ENCODE results near the gene ULBP3. TPM values are rescaled to one million over a fixed set of nuclear protein-coding genes. Genes with fewer than 3 reads are reported as not detected.

ULBP3 gene
- polyA plus RNA-seq, 1 donor from 2014 or later: 2.2 TPM

- TF ChIP-seq REST (IDR thresholded peaks at IDR 0.05; ENCODE audit: borderline replicate concordance) (no peak), TAF1 (IDR thresholded peaks at IDR 0.05; ENCODE audit: low read depth) (no peak), EZH2 (IDR thresholded peaks at IDR 0.05; ENCODE audit: borderline replicate concordance, insufficient read depth, low read length, poor library complexity, severe bottlenecking) (no peak), POLR2AphosphoS5 (IDR thresholded peaks at IDR 0.05) (no peak), CTCF (IDR thresholded peaks at IDR 0.05; ENCODE audit: poor library complexity, severe bottlenecking) (no peak), EP300 (conservative IDR thresholded peaks at IDR 0.05; ENCODE audit: poor library complexity, severe bottlenecking) (no peak)
These were observed 3.3 kb upstream of the ULBP3 start for GRCh38 chr6:150072201-150072600.

GRCh38 chr6:150070236-150070818 is 1.4 kb upstream of the ULBP3 start:
- Histone ChIP-seq H3K27ac (ENCODE audit: low read length) (no peak overlapping the region), H3K9me2 (ENCODE audit: insufficient read depth, low read length) (no peaks in the 10 kb centered on the region), H3K79me2 (replicated peaks; ENCODE audit: insufficient read depth, low read length) (no peaks in the 10 kb centered on the region), H3K9me3 (ENCODE audit: low read length) (no peaks in the 10 kb centered on the region), H3K36me3 (ENCODE audit: insufficient read depth, low read length) (no peaks in the 10 kb centered on the region), H3K27me3 (ENCODE audit: insufficient read depth, low read depth, low read length) (peaks cover 9% of the 10 kb centered on the region), H4K20me1 (ENCODE audit: insufficient read depth) (no peaks in the 10 kb centered on the region), H3K4me2 (ENCODE audit: low read length) (no peak overlapping the region), H2AFZ (ENCODE audit: low read depth, low read length) (no peak overlapping the region), H3K4me3 (ENCODE audit: low read length) (no peak overlapping the region), H3K9ac (ENCODE audit: low read length) (no peak overlapping the region), H3F3A (ENCODE audit: insufficient read depth, low read length, poor library complexity, severe bottlenecking) (no peaks in the 10 kb centered on the region)
- no peak for TF ChIP-seq CTCF (IDR thresholded peaks at IDR 0.05; ENCODE audit: poor library complexity, severe bottlenecking)
- TF ChIP-seq TAF1 (IDR thresholded peaks at IDR 0.05; ENCODE audit: low read depth): no peak
- TF ChIP-seq SMC3 (conservative IDR thresholded peaks at IDR 0.05; ENCODE audit: poor library complexity): no peak
- no peak for TF ChIP-seq MXI1 (conservative IDR thresholded peaks at IDR 0.05; ENCODE audit: poor library complexity, severe bottlenecking)
- no peak for TF ChIP-seq REST (IDR thresholded peaks at IDR 0.05; ENCODE audit: borderline replicate concordance)
- TF ChIP-seq RAD21 (conservative IDR thresholded peaks at IDR 0.05): no peak
- TF ChIP-seq POLR2AphosphoS5 (IDR thresholded peaks at IDR 0.05): no peak

More at GRCh38 chr6:150072201-150072600, 3.3 kb upstream of the ULBP3 start:
- Histone ChIP-seq H3K36me3 (ENCODE audit: insufficient read depth, low read length) (no peaks in the 10 kb centered on the region), H3K9me3 (ENCODE audit: low read length) (no peaks in the 10 kb centered on the region), H4K20me1 (ENCODE audit: insufficient read depth) (no peaks in the 10 kb centered on the region), H3K4me3 (ENCODE audit: low read length) (no peak overlapping the region), H3K27ac (ENCODE audit: low read length) (no peak overlapping the region), H2AFZ (ENCODE audit: low read depth, low read length) (no peak overlapping the region), H3K4me2 (ENCODE audit: low read length) (no peak overlapping the region), H3K9ac (ENCODE audit: low read length) (no peak overlapping the region), H3K27me3 (ENCODE audit: insufficient read depth, low read depth, low read length) (peaks cover 9% of the 10 kb centered on the region), H3K9me2 (ENCODE audit: insufficient read depth, low read length) (no peaks in the 10 kb centered on the region), H3K79me2 (replicated peaks; ENCODE audit: insufficient read depth, low read length) (no peaks in the 10 kb centered on the region), H3F3A (ENCODE audit: insufficient read depth, low read length, poor library complexity, severe bottlenecking) (no peaks in the 10 kb centered on the region)
